HEK293T (cell line): ENCODE data around the gene ANOS1.

Source experiments
- CTCF ChIA-PET: fragments of 350-600 bp; formaldehyde crosslinking; extraction: SDS; loops from one replicate; lab custom pipeline; 2021; ENCODE audit warnings: antibody characterized with exemption, inconsistent platforms; lab: Yijun Ruan, JAX
- POLR2A ChIA-PET: fragments of 350-600 bp; formaldehyde crosslinking; extraction: SDS; loops from one replicate; lab custom pipeline; 2020; ENCODE audit warnings: antibody characterized with exemption, inconsistent platforms; lab: Yijun Ruan, JAX
- DNase-seq: peaks from one replicate; pipeline ENCODE4 v3.0.0; 2012; ENCODE audit warnings: mixed read lengths; ENCODE audit errors: extremely low spot score
- ARNT ChIP-seq: fragments of 450-650 bp; IDR thresholded peaks from 2 replicates; pipeline ENCODE4 v1.6.1; 2017; ENCODE audit warnings: mild to moderate bottlenecking
- BHLHE40 ChIP-seq: fragments of 450-650 bp; IDR thresholded peaks from 2 replicates; pipeline ENCODE4 v1.6.1; 2016; ENCODE audit warnings: mild to moderate bottlenecking, moderate library complexity, borderline replicate concordance
- CTBP1 ChIP-seq: fragments of 450-650 bp; IDR thresholded peaks from 2 replicates; pipeline ENCODE4 v1.6.1; 2016; ENCODE audit warnings: borderline replicate concordance
- ELF4 ChIP-seq: fragments of 450-650 bp; IDR thresholded peaks from 2 replicates; pipeline ENCODE4 v1.6.1; 2017; ENCODE audit warnings: antibody characterized with exemption
- FOXA1 ChIP-seq: fragments of 450-650 bp; IDR thresholded peaks from 2 replicates; pipeline ENCODE4 v1.6.1; 2016; ENCODE audit warnings: mild to moderate bottlenecking
- FOXK2 ChIP-seq: fragments of 450-650 bp; IDR thresholded peaks from 2 replicates; pipeline ENCODE4 v1.6.1; 2016; ENCODE audit warnings: mild to moderate bottlenecking
- FOXM1 ChIP-seq: fragments of 450-650 bp; IDR thresholded peaks from 2 replicates; pipeline ENCODE4 v1.6.1; 2017; ENCODE audit warnings: mild to moderate bottlenecking, borderline replicate concordance
- HDGF ChIP-seq: fragments of 450-650 bp; IDR thresholded peaks from 2 replicates; pipeline ENCODE4 v1.6.1; 2017; ENCODE audit warnings: antibody characterized with exemption, borderline replicate concordance
- L3MBTL2 ChIP-seq: fragments of 450-650 bp; conservative IDR thresholded peaks from 2 replicates; pipeline ENCODE4 v1.6.1; 2016; ENCODE audit warnings: mild to moderate bottlenecking
- LEF1 ChIP-seq: fragments of 450-650 bp; IDR thresholded peaks from 2 replicates; pipeline ENCODE4 v1.6.1; 2017; ENCODE audit warnings: mild to moderate bottlenecking, borderline replicate concordance
- NFRKB ChIP-seq: fragments of 450-650 bp; IDR thresholded peaks from 2 replicates; pipeline ENCODE4 v1.6.1; 2016; ENCODE audit warnings: mild to moderate bottlenecking, moderate library complexity
- SP1 ChIP-seq: fragments of 450-650 bp; IDR thresholded peaks from 2 replicates; pipeline ENCODE4 v1.6.1; 2017
- SUZ12 ChIP-seq: fragments of 450-650 bp; IDR thresholded peaks from 2 replicates; pipeline ENCODE4 v1.6.1; 2016; ENCODE audit warnings: mild to moderate bottlenecking
- TARDBP ChIP-seq: fragments of 450-650 bp; IDR thresholded peaks from 2 replicates; pipeline ENCODE4 v1.6.1; 2016
- ZNF384 ChIP-seq: fragments of 450-650 bp; IDR thresholded peaks from 2 replicates; pipeline ENCODE4 v1.6.1; 2016
- TF ChIP-seq, protein P1 (sequence below): fragments of 450-650 bp; IDR thresholded peaks from 2 replicates; pipeline ENCODE4 v1.6.1; 2016

Gene ANOS1

DNA sequence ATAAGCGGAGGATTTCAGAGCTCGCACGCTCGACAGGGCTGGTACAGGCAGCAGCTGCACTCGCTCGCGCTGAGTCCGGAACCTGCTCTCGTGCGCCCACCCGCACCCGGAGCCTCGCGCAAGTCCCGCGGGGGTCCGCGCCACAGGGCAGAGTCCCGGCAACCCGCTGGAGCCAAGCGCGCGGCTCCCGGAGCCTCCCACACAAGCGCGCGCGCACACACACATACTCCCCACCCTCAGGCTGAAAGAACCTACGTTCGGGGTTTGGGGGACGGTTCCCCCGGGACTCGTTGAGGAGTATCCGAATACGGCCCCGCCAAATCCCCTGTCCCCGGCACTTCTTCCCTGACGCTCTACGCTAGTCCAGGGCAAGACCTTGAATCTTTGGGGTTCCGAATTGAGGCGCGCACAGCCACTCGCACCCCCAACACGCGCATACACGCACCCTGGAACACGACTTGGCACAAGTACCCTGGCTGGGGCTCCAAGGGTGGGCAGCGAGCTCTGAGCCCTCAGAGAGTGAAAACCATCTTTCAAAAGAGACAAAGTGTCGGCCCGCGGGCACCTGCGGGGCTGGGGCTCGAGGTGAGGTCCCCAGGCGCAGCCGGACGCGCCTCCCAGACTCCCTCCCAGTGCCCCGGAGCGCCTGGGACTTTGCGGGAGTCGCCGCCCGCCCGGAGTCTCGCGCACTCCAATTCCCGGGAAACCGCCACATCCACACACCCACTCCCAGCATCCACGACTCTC lies 952 bp downstream of the ANOS1 start:
- POLR2A ChIA-PET, result no interaction called here
- CTCF ChIA-PET, result no interaction called here
- no peak for DNase-seq
- no peak for TF ChIP-seq LEF1
- no peak for TF ChIP-seq TARDBP
- TF ChIP-seq FOXK2, result no peak
- TF ChIP-seq ZNF384, result no peak
- no peak for TF ChIP-seq SUZ12
- no peak for TF ChIP-seq FOXM1
- TF ChIP-seq BHLHE40, result no peak
- TF ChIP-seq ARNT, result no peak
- no peak for TF ChIP-seq CTBP1
- TF ChIP-seq SP1, result no peak
- TF ChIP-seq ELF4, result no peak
- no peak for TF ChIP-seq HDGF
- TF ChIP-seq L3MBTL2, result no peak
- no peak for TF ChIP-seq NFRKB
- no peak for TF ChIP-seq FOXA1

DNA sequence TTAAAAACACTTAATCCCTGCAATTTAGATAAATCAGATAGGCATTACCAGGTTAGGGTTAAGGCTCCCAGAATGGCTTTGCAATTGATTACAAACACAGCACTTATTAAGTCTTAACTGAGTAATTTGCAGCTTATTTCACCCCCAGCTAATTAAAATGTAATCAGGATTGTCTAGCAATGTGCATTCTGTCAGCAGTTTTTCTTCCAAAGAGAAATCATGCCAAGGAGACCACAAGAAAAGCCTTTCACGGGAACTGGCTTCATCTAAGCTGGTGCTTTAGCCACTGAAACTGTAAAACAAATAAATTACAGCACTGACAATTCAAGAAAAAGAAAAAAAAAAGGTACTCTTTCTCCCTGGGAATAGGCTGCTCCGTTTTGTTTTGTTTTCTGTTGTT lies 2.1 kb downstream of the ANOS1 start:
- TF ChIP-seq BHLHE40 (no peak), FOXK2 (no peak), FOXA1 (no peak), ARNT (no peak), ZNF384 (no peak), FOXM1 (no peak), TARDBP (no peak), CTBP1 (no peak), LEF1 (no peak), HDGF (no peak), SUZ12 (no peak), L3MBTL2 (no peak), NFRKB (no peak), ELF4 (no peak), SP1 (no peak)
- TF ChIP-seq, protein P1, sequence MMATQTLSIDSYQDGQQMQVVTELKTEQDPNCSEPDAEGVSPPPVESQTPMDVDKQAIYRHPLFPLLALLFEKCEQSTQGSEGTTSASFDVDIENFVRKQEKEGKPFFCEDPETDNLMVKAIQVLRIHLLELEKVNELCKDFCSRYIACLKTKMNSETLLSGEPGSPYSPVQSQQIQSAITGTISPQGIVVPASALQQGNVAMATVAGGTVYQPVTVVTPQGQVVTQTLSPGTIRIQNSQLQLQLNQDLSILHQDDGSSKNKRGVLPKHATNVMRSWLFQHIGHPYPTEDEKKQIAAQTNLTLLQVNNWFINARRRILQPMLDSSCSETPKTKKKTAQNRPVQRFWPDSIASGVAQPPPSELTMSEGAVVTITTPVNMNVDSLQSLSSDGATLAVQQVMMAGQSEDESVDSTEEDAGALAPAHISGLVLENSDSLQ, result no peak
- DNase-seq, result no peak
- POLR2A ChIA-PET, result no interaction called here
- CTCF ChIA-PET, result no interaction called here

DNA sequence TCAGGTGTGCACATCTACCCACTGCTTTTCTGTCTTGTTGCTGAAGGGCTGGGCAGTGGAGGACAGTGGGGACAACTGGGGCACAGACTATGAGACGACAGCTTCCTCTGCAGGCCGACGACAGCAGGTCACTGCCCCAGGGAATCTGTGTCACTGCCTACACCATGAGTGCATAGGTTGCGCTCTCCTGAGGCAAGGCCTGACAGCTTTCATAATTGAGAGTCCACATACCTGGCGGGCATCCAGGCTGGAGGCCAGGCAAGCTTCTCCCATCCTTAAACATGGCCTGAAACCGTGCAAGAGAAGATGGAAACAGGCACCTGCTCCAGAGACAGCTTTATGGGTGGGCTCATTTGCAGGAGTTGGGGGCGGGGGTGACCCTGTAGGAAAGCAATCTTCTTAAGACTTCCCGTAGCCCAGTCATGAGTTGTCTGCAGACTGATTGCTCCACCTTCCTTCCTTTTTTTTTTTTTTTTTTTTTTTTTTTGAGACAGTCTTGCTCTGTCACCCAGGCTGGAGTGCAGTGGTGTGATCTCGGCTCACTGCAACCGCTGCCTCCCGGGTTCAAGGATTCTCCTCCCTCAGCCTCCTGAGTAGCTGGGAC lies 2.9 kb downstream of the ANOS1 start:
- CTCF ChIA-PET, result no interaction called here
- TF ChIP-seq LEF1, result no peak
- no peak for TF ChIP-seq NFRKB
- TF ChIP-seq, protein P1, result no peak
- no peak for TF ChIP-seq TARDBP
- no peak for TF ChIP-seq HDGF
- TF ChIP-seq BHLHE40, result no peak
- no peak for TF ChIP-seq FOXM1
- TF ChIP-seq ELF4, result no peak
- TF ChIP-seq FOXA1, result no peak
- no peak for TF ChIP-seq SP1
- TF ChIP-seq ZNF384, result no peak
- TF ChIP-seq SUZ12, result no peak
- no peak for TF ChIP-seq L3MBTL2
- no peak for DNase-seq
- POLR2A ChIA-PET, result no interaction called here

DNA sequence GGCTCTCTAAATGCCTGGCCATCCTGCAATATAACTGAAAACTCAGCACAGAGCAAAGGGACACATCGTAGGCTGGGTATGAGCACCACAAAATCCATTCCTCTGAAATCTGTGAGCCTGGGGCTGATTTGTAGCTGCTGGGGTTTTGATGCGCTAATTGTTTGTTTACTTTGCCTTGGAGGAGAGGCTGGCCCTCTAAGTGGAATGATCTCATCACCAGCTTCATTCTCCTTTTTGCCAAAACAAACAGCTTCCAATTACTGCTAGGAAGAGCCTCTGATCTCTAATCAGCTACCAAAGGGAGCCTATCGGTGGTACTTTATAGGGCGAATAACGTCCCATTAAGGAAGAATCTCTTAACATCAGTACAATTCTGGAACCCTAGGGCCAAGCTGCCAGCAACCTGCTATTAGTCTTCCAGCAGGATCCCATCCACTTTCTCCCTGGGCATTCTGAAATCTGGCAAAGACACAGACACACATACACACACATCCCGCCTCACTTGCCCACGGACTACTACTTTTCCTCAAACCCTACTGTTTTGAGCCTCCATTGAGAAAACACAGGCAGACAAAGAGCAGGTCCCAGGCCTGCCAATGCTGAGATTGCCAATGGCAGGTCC lies 5.8 kb downstream of the ANOS1 start:
- POLR2A ChIA-PET, result no interaction called here
- no peak for DNase-seq
- no peak for TF ChIP-seq LEF1
- CTCF ChIA-PET, result interaction anchor here (0.9 kb wide), 1 partner anchor 13 kb away, joined by 3 read pairs; no protein-coding TSS in a partner anchor

DNA sequence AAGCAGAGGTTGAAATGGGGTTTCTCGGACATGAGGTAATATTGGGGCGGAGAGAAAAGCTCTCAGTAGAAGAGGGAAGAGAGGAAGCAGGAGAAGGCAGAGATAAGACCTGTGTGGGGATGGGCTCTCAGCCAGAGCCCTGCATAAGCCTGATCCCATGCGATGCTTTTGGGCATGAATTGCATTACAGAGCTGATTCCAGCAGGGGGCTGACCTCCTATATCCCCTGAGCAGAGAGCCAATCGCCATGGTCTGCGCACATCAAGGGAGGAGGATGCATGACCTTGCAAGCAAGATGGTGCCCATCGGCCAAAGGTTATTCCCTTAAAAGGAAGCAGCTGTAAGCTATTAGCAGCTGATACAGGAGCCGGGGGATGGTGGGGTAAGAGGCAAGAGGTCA lies 7.6 kb downstream of the ANOS1 start:
- TF ChIP-seq LEF1 (no peak), ARNT (no peak), HDGF (no peak), FOXM1 (no peak), FOXK2 (no peak), SP1 (no peak), ELF4 (no peak), CTBP1 (no peak), L3MBTL2 (no peak), BHLHE40 (no peak), NFRKB (no peak), FOXA1 (no peak), TARDBP (no peak), SUZ12 (no peak)
- TF ChIP-seq, protein P1, result no peak
- POLR2A ChIA-PET, result no interaction called here
- CTCF ChIA-PET, result interaction anchor here (0.7 to 1.7 kb wide), 2 partner anchors 9 to 14 kb away, joined by 3 to 5 read pairs; no protein-coding TSS in a partner anchor
- peak; percentile 17 for DNase-seq

DNA sequence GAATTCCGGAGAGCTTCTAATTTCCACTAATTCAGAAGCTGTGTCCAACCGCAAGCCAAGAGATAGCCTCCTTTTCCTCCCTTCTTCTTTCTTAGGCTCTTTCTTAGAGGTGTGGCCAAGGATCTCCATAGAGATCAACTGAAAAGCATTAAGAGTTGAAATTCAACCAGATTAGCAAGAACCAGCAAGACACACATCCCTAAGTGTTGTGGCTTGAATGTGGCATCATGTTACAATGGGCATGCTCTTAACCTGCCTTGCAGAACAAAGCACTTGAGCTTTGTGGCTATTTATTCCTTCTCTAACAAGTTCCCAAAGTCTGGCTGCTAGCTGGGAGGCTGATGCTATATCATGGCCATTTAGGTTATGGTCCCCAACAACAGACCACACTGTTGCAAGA lies 10.4 kb downstream of the ANOS1 start:
- DNase-seq, result no peak
- CTCF ChIA-PET, result no interaction called here
- POLR2A ChIA-PET, result no interaction called here
- TF ChIP-seq ELF4 (no peak), NFRKB (no peak), CTBP1 (no peak), SUZ12 (no peak), SP1 (no peak), FOXA1 (no peak), BHLHE40 (no peak), ARNT (no peak), LEF1 (no peak), L3MBTL2 (no peak), ZNF384 (no peak), FOXM1 (no peak), FOXK2 (no peak), HDGF (no peak), TARDBP (no peak)
- TF ChIP-seq, protein P1, result no peak
